ENCODE data around the gene C15orf40.
A peak's percentile ranks its signal among the peaks of the same experiment; 100 is the strongest.

C15orf40 gene

DNA sequence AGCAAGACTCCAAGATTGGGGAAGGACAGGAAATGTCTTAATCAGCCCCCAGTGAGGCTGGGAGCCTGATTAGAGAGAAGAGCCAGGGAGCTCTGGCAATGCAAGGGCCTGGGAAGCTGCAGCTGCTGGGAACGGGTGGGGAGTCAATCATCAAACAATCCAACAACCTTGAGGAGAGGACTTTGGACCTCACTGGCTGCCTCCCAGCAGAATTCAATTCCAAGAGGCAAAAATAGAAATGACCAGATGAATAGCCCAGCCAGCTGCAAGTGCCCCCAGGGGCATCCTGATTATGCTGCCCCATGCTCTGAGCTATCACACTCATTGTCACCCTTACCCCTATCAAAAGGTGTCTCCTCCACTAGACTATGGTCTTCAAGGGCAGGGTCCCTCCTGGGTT lies 52.8 kb downstream of the C15orf40 start:
- no peak overlapping the region for H3K9ac ChIP-seq
- H3K27ac ChIP-seq: no peak overlapping the region
- H3K36me3 ChIP-seq (ENCODE audit: insufficient read depth): no peaks in the 10 kb centered on the region
- no peaks in the 10 kb centered on the region for H3K4me1 ChIP-seq (ENCODE audit: low read depth, poor library complexity, severe bottlenecking)
- no peaks in the 10 kb centered on the region for H3K79me2 ChIP-seq (ENCODE audit: insufficient read depth, low read depth)
- H2AFZ ChIP-seq (ENCODE audit: low read depth): no peak overlapping the region
- no peaks in the 10 kb centered on the region for H4K20me1 ChIP-seq (ENCODE audit: insufficient read depth)
- TF ChIP-seq, protein P1, sequence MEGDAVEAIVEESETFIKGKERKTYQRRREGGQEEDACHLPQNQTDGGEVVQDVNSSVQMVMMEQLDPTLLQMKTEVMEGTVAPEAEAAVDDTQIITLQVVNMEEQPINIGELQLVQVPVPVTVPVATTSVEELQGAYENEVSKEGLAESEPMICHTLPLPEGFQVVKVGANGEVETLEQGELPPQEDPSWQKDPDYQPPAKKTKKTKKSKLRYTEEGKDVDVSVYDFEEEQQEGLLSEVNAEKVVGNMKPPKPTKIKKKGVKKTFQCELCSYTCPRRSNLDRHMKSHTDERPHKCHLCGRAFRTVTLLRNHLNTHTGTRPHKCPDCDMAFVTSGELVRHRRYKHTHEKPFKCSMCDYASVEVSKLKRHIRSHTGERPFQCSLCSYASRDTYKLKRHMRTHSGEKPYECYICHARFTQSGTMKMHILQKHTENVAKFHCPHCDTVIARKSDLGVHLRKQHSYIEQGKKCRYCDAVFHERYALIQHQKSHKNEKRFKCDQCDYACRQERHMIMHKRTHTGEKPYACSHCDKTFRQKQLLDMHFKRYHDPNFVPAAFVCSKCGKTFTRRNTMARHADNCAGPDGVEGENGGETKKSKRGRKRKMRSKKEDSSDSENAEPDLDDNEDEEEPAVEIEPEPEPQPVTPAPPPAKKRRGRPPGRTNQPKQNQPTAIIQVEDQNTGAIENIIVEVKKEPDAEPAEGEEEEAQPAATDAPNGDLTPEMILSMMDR (conservative IDR thresholded peaks at IDR 0.05; ENCODE audit: low read depth, low read length): no peak
- H3K27me3 ChIP-seq (ENCODE audit: insufficient read depth, low read depth): no peaks in the 10 kb centered on the region
- no peak overlapping the region for H3K4me2 ChIP-seq
- H3K4me3 ChIP-seq (IDR thresholded peaks at IDR 0.05; ENCODE audit: insufficient read depth, low read depth, low read length): no peak overlapping the region

DNA sequence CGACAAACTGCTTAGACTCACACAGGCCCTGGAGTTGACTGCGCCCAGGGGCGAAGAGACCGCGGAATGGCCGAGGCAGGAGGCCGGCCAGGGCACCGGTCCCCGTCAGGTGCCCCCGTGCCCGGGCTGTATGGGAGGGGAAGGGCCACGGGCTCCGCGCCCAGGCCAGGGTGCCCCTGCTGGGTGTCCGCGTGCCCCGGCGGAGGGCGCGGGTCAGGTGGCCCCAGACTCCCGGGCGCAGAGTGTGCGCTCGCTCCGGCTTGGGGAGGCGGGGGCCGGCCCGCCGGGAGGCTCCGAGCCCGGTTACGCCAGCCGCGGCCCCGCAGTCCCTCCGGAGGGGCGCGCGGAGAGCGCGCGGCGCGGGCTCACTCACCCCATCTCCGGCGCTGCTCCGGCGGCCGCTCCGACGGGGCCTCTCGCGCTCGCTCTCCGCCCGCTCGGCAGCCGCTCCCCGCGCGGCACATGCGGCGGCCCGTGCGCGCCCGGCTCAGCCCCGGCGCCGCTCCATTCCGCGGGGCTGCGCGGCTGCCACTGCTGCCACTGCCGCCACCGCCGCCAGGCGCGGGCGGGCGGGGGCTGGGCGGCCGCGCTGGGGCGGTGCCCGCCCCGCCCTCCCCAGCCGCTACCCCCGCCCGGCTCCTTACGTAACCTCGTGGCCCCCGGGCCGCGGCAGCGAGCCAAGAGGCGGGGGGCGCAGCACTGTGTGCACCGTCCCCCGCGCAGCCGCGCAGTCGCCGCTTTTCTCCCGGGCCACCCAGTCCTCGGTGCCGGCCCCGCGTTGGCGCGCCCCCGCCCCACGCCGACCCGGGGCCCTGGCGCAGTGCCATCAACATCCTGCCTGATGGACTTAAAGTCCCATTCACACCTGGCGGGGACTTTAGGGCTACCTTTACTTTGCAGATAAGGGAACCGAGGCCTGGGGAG lies 59.0 kb downstream of the C15orf40 start, which contains the start of gene HOMER2:
Gene HOMER2, minus strand, starts transcription at position 563 of the 924 bp plus-strand sequence. Its CDS starts 185 bp downstream, at position 378.
- Histone ChIP-seq H3K4me2 (peak within 1 kb of the TSS; percentile 85), H3K27me3 (ENCODE audit: insufficient read depth, low read depth) (peaks cover 7% of the 10 kb centered on the region), H3K36me3 (ENCODE audit: insufficient read depth) (no peaks in the 10 kb centered on the region), H4K20me1 (ENCODE audit: insufficient read depth) (no peaks in the 10 kb centered on the region), H3K9ac (no peak within 1 kb of the TSS), H3K4me1 (ENCODE audit: low read depth, poor library complexity, severe bottlenecking) (peaks cover 29% of the 10 kb centered on the region), H3K4me3 (IDR thresholded peaks at IDR 0.05; ENCODE audit: insufficient read depth, low read depth, low read length) (no peak within 1 kb of the TSS), H3K27ac (no peak within 1 kb of the TSS), H2AFZ (ENCODE audit: low read depth) (peak within 1 kb of the TSS; percentile 82; the same call in 1 of the 2 replicates), H3K79me2 (ENCODE audit: insufficient read depth, low read depth) (no peaks in the 10 kb centered on the region)
- TF ChIP-seq, protein P1 (conservative IDR thresholded peaks at IDR 0.05; ENCODE audit: low read depth, low read length): no peak

DNA sequence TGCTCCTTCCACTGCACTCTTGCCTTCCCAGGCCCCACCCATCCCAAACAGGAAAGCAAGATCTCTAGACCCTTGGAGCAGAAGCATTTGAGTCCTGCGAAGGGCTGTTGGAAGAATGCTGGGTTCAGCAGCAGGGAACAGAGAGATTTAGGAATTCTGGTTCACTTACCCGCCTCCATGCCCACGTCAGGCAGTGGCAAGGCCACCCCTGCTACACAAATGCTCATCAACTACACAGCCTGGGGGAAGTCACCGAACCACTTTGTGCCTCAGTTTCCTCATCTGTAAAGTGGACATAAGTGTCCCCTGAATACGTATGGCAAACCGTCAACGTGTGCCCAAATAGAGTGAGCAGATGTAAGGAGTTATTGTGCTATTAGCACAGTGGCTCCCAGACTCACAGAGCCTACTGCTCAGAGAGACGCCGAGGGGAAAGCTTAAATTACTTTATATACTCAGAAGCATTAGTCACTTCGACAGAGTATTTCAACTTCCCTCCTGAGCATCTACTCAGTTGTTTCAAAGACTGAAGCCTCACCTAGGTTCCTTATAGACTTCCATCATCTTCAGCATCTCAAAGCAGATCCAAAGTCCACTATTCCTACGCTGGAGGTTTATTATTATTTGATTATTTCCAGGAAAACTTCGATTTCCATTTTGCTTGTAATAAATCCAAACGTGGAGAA lies 59.8 kb downstream of the C15orf40 start:
- H3K4me2 ChIP-seq: peak overlapping the region; percentile 85
- H3K27ac ChIP-seq: no peak overlapping the region

DNA sequence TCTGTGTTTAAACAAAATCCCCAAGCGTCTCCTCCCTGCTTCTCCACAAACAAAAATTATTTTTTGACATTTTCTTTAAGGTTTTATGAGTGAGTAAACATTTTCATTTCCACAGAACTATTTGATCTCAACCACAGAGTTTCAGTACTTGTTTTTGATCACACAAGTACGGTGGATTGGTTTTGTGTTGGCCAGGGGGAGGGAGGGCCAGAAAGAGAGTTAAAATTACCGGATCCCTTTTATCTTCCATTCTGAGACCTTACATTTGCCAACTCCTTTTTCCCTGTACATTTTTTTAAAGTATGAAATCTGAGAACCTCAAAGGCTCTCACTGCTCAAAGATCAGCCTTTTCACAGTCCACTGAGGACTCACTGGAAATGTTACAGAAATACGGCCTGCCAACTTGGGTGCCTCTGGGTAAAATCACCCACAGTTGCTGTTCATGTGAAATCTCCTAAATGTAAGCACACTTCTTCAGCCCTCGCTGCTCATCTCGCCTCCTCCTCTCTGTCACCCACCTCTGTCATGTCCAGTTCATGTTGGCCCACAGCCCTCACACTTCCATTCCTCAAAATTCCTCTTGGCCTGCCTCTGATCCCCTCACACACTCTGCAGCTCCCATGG lies 60.6 kb downstream of the C15orf40 start:
- Histone ChIP-seq H3K4me1 (ENCODE audit: low read depth, poor library complexity, severe bottlenecking) (peaks cover 29% of the 10 kb centered on the region), H2AFZ (ENCODE audit: low read depth) (peak overlapping the region; percentile 17; the same call in 1 of the 2 replicates), H3K9ac (no peak overlapping the region; the same call in 1 of the 2 replicates), H3K36me3 (ENCODE audit: insufficient read depth) (no peaks in the 10 kb centered on the region), H4K20me1 (ENCODE audit: insufficient read depth) (no peaks in the 10 kb centered on the region), H3K27me3 (ENCODE audit: insufficient read depth, low read depth) (peaks cover 7% of the 10 kb centered on the region), H3K4me3 (IDR thresholded peaks at IDR 0.05; ENCODE audit: insufficient read depth, low read depth, low read length) (no peak overlapping the region), H3K79me2 (ENCODE audit: insufficient read depth, low read depth) (no peaks in the 10 kb centered on the region), H3K27ac (peak overlapping the region; percentile 5; the same call in 1 of the 2 replicates), H3K4me2 (peak overlapping the region; percentile 85)
- TF ChIP-seq, protein P1 (conservative IDR thresholded peaks at IDR 0.05; ENCODE audit: low read depth, low read length): no peak

More for the DNA sequence above, 59.8 kb downstream of the C15orf40 start:
- peaks cover 29% of the 10 kb centered on the region for H3K4me1 ChIP-seq (ENCODE audit: low read depth, poor library complexity, severe bottlenecking)
- no peak overlapping the region; the same call in 1 of the 2 replicates for H3K9ac ChIP-seq
- no peaks in the 10 kb centered on the region for H3K79me2 ChIP-seq (ENCODE audit: insufficient read depth, low read depth)
- H3K36me3 ChIP-seq (ENCODE audit: insufficient read depth): no peaks in the 10 kb centered on the region
- H4K20me1 ChIP-seq (ENCODE audit: insufficient read depth): no peaks in the 10 kb centered on the region
- peak overlapping the region; percentile 44; the same call in 1 of the 2 replicates for H2AFZ ChIP-seq (ENCODE audit: low read depth)
- H3K27me3 ChIP-seq (ENCODE audit: insufficient read depth, low read depth): peaks cover 7% of the 10 kb centered on the region
- TF ChIP-seq, protein P1 (conservative IDR thresholded peaks at IDR 0.05; ENCODE audit: low read depth, low read length): no peak
- no peak overlapping the region for H3K4me3 ChIP-seq (IDR thresholded peaks at IDR 0.05; ENCODE audit: insufficient read depth, low read depth, low read length)
